GM21447 (cell line): ENCODE data around the gene SLC7A6.

Experiments
- ATAC-seq: cut with Tn5 transposase; IDR thresholded peaks from one replicate; pipeline ENCODE4 v1.9.1; 2021; ENCODE audit not compliant: unreplicated experiment

Gene SLC7A6

DNA sequence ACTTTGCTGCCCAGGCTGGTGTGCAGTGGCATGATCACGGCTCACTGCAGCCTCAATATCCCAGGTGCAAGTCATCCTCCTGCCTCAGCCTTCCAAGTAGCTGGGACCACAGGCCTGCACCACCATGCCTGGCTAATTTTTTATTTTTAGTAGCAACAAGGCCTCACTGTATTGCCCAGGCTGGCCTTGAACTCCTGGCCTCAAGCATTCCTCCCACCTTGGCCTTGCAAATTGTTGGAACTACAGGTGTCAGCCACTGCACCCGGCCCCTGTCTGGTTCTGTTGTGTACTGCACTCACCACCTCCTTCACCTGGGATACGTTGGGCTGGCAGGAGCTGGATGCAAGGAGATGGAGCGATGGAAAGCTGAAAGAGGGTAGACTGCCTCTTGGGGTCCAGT, 10.6 kb upstream of the SLC7A6 start:
- ATAC-seq: no peak

DNA sequence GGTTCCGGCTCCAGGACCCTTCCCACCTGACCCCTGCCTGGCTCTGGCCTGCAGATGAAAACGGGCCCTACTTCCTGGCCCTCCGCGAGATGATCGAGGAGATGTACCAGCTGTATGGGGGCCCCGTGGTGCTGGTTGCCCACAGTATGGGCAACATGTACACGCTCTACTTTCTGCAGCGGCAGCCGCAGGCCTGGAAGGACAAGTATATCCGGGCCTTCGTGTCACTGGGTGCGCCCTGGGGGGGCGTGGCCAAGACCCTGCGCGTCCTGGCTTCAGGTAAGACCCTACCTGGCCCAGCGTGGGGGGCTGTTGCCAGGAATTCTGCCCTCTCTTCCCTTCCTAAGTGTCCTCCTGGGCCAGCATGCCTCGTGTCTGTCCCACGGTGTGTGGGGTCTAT, 8.6 kb upstream of the SLC7A6 start:
- ATAC-seq: no peak

DNA sequence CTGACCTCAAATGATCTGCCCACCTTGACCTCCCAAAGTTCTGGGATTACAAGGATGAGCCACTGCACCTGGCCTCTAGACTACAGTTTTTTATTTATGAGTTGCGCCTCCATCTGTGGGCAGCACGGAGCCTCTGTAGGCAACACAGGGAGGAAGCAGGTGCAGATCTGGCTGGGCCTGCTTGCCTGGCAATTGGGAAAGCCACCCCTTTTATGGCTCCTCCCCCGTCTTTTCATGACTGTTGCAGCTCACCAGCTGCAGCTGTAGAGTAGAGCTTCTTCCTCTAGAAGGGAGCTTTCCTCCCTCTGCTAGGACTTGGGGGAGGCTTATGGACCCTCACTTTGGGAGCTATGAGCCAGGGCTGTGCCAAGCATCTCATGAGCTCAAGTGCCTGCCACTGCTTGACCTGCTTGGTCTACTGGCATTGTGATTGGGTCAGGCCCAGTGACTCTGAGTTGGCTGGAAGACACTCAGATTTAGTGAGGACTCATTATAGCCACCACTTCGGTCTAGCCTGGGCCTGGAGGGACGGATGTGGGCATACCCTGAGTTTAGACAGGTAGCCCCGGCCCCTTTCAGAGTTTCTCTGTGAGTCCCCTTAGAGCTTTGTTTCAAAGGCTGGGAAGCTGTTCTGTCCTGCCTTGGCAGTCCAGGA, 6.9 kb upstream of the SLC7A6 start:
- peak; percentile 53 for ATAC-seq

DNA sequence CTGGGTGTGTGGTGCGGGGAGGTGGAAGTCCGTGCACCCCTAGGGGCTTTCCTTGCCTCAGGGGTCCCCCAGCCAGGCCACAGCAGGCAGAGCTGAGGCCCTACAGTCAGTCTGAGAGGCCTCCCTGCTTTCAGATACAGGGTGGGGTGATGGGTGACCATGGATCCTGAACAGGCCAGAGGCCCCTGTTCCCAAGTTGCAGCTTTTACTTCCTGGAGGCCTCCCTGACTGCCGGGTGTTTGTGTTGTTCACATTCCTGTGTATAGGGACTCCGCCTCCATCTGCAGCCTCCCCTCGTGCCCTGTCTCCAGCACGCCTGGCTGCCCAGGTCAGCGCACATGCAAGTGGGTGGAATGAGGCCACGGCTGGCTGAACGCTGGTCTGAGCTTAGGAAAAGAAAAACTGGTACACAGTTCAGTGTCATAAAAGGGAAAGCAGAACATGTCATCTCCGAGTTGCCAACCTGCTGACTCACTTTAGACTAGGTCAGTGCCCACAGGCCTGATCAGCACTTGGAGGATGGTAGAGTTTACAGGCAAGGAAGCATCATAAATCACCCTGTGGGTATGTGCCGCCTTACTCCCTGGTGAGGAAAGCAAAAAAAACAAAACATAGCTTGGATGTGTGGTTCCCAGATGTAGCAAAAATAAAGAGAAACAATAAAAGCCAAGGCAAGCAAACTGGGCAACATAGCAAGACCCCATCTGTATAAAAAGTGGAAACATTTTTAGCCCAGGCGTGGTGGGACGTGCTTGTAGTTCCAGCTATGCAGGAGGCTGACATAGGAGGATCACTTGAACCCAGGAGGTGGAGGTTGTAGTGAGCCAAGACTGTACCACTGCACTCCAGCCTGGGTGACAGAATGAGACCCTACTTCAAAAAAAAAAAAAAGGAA, 6.2 kb upstream of the SLC7A6 start:
- ATAC-seq: peak; percentile 38

DNA sequence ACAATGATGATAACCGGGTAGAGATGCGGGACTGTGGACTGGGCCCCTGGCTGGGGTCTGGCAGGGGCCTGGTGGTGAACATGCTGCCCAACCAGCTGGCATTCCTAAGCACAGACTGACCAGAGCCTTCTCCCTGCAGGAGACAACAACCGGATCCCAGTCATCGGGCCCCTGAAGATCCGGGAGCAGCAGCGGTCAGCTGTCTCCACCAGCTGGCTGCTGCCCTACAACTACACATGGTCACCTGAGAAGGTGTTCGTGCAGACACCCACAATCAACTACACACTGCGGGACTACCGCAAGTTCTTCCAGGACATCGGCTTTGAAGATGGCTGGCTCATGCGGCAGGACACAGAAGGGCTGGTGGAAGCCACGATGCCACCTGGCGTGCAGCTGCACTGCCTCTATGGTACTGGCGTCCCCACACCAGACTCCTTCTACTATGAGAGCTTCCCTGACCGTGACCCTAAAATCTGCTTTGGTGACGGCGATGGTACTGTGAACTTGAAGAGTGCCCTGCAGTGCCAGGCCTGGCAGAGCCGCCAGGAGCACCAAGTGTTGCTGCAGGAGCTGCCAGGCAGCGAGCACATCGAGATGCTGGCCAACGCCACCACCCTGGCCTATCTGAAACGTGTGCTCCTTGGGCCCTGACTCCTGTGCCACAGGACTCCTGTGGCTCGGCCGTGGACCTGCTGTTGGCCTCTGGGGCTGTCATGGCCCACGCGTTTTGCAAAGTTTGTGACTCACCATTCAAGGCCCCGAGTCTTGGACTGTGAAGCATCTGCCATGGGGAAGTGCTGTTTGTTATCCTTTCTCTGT, 5.1 kb upstream of the SLC7A6 start:
- ATAC-seq: no peak

DNA sequence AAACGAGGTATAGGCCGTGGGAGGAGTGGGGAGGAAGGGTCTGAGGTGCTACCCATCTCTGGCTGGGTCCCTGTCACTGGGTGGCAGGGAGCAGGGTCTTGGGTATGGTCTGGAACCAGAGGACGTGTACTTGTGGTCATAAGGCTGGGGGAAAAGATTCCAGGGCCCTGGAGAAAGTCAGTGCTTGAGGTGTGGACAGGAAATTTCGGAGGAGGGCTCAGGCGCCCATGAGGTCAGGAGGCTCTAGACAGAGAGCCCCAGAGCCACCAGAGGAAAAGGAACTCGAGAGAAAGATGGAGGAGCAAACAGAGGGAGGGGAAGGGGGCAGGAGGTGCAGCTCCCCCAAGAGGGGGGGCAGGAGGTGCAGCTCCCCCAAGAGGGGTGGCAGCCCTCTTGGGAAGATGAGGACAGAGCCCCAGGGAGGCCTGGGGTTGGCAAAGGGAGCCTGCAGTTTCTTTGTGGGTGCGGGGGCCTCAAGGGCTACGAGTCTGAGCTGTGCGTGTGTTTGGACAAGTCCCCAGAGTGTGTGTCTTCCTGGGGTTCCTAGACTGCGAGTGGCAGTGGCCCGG, 683 bp upstream of the SLC7A6 start:
- no peak for ATAC-seq

DNA sequence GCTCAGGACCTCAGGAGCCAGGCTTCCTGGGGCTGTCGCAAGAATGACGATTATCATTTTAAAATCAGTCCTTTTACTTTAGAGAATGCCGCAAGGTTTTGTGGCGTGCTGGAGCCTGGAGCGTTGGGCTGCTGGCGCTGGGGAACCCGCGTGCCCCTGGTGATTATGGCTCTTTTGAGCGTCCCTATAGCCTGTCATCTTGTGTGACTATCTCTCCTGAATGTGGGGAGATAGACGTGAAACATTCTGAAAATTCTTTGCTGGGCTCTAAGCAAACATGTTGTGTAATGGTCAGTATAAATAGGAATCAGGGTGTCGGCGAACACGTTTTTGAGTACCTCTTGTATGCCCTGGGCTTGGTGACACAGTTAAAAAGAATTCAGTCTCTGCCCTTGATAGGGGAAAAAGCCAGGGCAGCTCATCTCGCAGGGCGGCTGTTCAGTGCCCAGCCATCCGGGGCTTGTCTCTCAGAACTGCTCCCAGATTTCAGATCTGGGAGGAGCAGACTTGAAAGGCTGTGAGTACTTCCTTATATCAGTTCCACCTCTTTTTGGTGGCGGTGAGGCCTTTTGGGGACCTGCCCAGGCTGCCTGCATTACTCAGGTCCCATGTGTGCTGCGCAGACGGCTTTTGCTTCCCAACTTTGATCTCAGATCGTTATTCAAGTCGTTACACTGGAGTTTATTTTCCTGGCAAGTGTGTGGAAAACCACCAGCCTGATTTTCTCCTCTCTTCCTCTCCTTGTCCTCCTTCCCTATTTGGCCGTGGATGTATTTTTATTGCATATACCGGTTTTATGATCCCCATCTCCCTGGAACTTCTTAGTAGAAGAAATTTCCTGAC, 973 bp downstream of the SLC7A6 start:
- ATAC-seq: peak; percentile 20

DNA sequence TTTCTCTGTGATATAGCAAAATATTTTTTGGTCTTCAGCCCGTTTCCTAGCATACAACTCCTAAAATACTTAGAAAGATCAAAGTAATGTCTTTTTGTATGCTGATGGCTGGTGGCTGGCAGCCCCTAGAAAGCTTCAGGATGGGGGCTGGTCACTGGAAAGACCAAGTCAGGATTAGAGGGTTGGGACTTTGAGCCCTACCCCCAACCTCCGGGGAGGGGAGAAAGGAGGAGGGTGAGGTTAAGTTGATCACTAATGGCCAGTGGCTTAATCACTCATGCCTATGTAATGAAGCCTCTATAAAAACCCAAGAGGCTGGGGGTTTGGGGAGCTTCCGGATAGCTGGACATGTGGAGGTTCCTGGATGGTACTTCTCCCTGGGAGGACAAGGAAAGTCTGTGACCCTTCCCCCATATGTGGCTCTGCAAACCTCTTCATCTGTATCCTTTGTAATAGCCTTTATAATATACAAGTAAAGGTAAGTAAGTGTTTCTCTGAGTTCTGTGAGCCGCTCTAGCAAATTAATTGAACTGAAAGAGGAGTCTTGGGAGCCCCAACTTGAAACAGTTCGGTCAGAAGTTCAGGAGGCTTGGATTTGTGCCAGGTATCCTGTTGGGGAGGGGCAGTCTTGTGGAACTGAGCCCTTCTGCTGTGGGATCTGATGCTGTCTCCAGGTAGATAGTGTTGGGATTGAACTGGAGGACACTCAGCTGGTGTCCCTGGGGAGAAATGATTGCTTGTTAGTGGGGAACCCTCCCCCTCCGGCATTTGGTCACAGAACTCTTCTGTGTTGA, 3.5 kb downstream of the SLC7A6 start:
- no peak for ATAC-seq

DNA sequence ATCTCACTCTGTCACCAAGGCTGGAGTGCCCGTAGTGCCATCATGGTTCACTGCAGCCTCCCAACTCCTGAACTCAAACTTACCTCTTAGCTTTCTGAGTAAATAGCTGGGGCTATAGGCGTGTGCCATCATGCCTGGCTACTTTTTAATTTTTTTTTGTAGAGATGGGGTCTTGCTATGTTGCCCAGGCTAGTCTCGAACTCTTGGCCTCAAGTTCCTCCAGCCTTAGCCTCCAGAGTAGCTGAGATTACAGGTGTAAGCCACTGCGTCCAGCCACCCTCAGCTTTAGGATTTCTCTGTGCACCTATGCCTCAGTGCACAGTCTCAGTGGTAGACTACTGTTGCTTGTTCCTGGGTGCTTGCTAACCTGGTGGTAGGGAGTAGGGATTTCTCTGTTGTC, 5.5 kb downstream of the SLC7A6 start:
- no peak for ATAC-seq

DNA sequence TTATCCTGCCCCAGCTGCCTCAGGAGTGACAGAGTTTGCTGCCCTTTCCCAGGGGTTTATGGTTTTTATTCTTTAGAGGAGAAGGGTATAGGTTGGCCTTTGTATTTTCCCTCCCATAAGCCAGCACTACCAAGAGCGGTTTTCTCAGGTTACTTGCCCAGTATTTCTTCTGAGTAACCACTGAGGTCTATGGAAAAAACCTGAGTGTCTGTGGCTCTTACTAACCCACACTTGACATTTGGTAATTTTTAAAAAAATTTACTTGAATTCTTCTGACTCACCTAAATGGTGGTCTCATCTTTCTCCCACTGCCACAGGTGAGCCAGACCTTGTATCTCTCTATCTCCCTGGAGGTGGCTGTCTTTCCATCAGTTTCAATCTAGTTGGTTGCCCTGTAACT, 6.0 kb downstream of the SLC7A6 start:
- ATAC-seq: no peak

DNA sequence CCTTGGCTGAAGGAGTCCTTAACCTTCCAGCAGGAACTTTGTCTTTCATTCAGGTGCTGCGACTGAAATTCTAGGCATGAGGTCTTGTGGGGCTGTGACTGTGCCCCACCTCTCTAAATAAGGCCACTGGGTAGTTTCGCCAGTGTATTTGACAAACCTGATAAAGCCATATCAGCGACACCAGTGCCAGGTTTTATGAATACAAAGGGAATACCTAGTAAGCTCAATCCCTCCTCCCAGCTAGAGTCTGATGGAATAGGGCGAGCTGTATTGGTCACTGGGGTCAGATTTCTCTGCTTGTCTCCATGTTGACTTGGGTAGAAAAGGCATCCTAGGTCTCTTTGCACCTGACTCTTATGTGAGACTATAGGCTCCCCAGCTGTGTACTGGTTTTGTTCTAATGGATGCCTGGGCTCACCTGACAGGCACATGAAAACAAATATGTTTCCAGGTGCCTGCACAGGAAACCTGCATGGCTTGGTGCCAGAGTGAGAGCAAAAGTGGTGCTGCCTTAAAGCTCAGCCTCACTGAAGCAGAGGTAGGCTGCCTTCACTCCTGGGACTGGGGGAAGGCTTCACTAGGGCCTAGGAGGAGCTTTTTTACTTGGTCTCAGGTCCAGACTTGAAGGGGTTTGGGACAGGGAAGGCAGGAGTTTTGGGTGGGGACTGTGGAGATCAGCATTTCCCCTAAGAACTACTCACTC, 8.3 kb downstream of the SLC7A6 start:
- no peak for ATAC-seq

DNA sequence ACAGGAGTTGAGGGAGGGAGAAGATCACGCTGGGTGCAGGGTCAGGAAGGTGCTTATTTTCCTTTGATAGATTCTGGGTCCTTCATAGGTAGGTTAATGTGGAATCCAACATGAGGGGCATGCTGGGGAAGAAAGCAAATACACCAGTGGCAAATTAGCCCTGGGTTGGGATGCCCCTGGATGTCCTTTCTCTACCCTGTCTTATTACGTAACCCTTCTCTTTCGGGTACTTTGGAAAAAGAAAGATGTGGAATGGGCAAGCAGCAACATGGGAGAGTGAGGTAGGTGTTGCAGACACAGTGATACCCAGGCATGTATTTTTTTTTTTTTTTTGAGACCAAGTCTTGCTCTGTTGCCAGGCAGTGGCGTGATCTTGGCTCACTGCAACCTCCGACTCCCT, 9.1 kb downstream of the SLC7A6 start:
- no peak for ATAC-seq

DNA sequence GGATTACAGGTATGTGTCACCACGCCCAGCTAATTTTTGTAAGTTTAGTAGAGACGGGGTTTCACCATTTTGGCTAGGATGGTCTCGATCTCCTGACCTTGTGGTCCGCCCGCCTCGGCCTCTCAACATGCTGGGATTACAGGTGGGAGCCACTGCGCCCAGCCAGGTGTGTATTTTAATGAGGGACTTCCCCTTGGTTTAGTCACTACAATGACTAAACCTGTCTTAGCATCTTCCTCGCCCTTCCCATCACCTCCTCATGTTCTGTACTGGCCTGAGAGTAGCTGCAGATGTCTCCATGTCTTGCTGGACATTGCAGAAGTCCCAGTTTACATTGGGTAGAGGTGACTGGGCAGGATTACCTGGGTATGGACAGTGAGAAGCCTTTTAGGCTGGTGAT, 9.6 kb downstream of the SLC7A6 start:
- no peak for ATAC-seq

DNA sequence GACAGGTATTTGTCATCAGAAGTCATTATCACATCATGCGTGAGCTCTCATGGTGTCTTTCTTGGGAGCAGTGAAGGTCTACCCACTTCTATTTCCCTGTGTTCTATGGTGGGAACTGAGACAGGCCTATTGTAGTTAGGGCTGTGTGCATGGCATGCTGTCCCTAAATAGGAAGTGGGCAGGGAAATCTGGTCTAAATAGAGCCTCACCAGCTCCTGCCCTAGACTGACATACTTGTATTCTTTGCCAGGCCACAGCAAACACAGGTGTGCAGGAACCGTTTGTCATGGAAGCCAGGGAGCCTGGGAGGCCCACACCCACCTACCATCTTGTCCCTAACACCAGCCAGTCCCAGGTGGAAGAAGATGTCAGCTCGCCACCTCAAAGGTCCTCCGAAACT, 10.1 kb downstream of the SLC7A6 start:
- no peak for ATAC-seq

DNA sequence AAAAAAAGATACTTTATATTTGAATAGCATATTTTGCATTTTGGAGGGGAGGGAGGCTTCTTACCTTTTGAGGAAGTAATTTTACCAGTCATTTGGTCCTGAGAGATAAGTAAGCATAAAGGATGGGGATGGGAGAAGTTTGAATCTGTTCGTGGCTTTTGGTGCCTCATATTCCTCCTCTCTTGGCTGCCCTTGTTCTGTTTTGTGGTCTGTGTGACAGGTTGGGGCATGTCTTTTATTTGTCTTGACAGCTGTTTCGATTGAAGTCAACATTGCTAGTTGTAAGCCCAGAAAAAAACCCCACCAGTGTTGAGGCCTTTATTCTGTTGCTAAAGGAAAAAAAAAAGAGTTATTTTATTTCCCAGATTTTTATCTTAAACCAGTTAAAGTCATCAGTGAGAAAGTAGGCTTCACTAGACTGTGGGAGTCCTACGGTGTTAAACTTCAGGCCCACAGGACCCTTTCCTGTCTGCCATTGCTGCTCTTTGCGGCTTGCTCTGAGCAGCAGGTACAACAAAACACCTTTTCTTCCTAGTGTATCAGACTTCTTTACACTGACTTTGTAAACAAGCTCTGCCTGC, 11.4 kb downstream of the SLC7A6 start:
- peak; percentile 57 for ATAC-seq

DNA sequence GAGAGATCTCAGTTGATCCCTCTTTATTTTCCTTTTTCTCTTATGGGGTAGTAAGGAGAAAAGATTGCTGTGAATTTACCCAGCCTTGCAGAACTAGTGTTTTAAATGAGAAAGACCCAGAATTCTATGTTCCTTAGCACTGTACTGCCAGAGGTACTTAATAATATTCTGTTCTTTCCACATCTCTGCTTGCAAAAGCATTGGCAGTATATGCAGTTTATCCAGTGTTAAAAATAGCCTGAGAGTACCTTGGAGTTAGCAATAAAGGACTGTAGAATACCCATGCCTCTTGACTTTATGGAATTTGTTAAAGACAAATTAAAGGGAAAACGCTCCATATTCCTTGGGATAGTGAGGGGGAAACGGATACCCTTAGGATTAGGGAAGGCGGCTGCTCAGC, 11.9 kb downstream of the SLC7A6 start:
- no peak for ATAC-seq

DNA sequence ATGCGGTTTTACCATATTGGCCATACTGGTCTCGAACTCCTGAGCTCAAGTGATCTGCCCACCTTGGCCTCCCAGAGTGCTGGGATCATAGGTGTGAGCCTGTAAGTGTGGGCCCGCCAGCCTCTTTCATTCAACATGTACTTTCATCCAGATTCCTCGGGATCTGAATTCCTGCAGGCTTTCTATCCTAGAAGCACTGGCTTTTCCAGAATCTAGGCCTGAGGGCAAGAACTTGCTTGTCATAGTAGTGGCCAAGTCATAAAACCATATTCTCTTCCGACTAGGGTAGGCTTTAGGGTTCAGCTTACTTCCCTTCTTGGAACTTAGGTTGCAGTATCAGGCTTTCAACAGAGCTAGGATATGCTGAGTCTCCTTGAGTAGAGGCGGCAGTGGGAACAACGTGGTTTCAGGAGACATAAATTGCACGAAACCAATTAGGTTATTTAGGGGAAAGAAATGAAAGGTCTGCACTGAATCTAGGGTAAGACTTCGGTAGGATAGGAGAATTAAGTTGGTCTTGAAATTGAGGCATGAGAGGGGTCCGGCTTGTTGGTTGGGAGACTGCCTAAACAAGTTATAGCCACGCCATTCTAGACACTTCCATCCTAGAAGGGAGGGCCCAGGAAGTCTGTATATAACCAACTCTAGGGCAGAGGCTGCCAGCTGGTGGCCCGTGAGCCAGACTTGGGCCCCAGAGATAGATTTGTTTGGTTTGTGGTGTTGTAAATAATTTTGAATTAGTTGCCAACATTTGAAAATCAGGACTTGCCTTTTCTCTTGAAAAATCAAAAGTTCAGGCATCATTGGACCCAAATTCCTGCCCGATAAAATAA, 15.6 kb downstream of the SLC7A6 start:
- ATAC-seq: no peak
